NCI-H1694 treated with DMSO at 0.1 percent for 48 hours (cell line): ENCODE data around the gene YTHDF1.

Source experiments
- DNase-seq: peaks from one replicate; lab custom pipeline; 2025; lab: John Stamatoyannopoulos, UW

The YTHDF1 gene

DNA sequence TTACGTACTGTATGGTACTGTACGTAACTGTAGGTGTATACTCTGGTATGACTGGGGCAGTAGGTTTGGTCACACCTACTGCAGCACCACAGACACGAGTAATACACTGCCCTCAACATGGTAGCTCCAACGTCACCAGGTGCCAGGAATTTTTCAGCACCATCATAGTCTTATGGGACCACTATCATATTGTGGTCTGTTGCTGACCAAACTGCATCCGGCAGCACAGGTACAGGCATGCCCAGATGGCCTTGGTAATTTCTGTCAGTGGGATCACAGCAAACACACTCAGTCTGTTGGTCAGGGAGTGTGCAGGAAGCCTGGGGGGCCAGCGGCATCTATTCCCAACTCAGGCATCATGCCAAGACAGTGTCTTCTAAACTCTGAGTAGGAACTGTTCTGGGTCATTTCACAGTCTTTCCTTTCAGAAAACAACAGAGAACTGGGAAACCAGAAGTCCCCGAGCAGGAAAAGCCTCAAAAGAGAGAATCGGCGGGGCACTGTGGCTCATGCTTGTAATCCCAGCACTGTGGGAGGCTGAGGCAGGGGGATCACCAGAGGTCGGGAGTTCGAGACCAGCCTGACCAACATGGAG is 5.8 kb downstream of the YTHDF1 start:
- no peak for DNase-seq

DNA sequence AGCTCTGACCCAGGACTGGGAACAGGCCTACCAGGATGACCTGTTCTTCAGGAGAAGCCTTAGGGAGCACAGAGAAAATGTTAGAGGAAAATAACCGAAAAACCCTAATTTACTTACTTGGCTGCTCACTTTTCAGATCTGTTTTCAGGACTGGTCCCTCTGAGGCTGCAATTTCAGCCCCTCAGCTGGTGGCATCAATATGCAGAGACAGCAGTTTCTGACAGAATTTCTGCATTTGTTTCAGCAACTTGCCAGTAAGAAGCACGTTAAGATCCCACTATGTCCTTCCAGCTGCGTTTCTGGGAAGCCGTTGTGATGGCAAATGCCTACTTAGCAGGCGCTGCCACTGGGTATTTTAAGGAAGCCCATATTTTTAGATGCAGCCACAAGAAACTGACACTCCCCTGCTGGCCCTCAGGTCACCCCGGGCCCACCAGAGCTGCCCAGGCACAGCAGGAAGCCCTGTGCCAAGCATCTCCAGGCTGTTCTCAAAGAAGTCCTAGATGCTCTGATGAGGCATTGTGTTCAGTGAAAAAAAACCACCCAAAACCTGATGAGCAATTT is 7.5 kb downstream of the YTHDF1 start:
- DNase-seq, result no peak

DNA sequence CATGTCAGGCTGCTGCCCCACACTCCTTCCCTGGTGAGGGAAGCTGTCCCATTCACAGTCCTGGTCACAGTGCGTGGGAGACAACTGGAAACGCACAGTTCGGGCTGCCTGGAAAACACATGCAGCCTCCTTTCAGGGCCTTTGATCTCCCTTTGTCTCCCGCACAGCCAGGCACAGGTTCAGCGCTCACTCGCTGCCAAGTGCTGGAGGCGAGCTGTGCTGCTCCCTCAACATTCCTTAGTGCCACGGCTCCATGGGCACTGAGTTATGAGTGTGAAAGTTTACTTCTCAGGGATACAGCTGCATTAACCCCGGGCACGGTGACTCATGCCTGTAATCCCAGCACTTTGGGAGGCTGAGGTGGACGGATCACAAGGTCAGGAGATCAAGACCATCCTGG is 9.1 kb downstream of the YTHDF1 start:
- DNase-seq, result no peak

DNA sequence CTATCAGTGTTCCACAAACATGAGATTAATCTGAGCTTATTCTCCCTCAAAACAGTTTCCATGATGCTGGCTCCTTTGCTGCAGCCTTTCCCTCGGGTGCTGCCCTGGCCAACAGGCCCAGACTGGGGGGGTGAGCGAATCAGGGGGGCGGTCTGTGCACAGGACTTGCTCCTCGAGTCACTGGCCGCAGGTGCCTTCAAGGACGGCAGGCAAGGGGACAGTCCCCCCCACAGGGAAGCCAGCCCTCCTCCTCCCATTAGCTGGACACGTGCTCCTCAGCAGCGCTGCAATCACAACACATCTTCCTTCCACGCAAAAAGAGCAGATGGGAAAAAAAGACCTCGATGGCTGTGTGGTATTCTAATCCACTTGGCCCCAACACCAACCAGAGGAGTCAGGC is 10.0 kb downstream of the YTHDF1 start:
- DNase-seq, result no peak

DNA sequence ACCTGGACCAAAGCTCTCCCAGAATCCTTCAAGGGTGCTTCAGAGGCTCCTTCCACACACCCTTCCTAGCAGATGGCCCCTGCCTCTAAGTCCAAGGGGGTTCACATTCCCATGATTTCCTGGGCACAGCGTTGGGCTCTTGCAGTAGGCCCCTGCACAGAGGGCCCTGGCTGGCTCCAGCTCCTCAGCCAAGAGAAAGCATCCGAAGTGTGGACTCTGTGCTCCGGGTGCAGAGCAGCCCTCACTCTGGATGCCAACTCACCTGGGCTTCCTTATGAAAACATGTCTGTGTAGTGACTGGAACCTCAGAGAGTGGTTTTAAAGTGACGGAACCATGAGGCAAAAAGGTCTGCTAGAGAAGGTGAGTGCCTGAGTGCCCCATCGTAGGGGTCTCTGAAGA is 11.6 kb downstream of the YTHDF1 start:
- DNase-seq, result no peak

DNA sequence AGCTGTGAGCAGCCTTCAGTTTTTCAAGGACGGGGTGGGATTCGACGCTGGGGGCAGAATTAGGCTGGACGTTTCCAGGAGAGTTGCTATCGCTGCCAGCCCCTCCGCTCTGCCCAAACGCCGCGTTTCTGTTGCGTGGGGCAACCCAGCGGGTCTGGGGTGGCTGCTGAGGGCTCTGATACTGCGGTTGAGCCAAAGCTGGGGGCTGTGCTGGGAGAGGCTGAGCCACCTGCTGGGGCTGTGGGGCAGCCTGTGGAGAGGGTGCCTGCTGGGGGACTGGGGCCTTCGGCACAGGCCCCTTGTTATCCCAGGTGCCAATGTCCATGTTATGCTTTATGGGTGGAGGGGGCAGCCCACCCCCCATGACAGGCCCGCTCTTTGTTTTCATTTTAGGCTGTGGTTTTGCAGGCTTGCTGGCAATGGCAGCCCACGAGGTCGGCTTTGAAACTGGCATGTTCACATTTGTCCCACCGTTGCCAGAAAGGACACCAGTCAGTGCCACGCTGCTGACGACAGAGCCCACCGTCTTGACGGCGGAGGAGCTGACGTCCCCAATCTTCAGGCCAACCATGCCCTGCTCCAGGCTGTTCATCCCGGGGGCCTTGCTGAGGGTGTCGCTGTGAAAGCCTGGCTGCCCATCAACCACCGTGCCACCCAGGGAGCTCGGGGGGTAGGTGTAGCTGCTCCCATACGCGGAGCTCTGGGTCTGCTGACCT is 13.0 kb downstream of the YTHDF1 start:
- no peak for DNase-seq

DNA sequence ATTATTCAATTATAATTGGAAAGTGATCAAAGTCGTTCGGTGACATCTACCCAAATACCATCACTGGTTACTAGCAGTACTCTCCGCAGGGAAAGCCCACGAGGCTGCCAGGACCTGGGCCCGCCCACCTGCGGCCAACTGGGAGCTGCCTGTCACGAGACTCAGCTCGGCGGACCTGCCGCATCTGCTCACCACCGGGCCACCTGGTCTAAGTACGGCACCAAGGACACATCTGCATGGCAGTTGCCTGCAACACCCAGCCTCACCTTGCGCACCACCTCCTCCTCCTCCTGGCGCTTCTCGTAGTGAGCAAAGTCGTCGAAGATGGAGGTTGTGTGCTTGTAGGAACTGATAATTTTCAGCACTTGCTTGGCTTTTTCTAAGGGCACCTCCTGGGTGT is 13.9 kb downstream of the YTHDF1 start:
- DNase-seq, result no peak

DNA sequence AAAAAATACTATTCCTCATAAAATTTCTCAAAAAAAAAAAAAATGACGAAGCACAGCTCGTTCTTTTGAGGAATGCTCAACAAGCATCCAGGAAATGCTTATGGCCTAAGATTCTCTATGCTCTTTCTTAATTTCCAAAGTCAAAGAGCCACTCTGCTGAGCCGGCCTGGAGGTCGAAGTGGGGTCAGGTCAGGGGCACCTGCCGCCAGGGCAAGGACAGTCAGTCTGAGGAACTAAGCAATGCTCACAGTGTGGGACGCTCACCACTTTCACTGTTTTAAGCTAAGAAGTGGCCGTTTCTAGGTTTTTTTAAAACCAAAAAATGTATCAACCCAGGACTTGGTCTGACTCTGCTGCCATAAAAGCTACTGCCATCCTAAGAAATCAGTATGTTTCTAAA is 17.3 kb downstream of the YTHDF1 start:
- no peak for DNase-seq

DNA sequence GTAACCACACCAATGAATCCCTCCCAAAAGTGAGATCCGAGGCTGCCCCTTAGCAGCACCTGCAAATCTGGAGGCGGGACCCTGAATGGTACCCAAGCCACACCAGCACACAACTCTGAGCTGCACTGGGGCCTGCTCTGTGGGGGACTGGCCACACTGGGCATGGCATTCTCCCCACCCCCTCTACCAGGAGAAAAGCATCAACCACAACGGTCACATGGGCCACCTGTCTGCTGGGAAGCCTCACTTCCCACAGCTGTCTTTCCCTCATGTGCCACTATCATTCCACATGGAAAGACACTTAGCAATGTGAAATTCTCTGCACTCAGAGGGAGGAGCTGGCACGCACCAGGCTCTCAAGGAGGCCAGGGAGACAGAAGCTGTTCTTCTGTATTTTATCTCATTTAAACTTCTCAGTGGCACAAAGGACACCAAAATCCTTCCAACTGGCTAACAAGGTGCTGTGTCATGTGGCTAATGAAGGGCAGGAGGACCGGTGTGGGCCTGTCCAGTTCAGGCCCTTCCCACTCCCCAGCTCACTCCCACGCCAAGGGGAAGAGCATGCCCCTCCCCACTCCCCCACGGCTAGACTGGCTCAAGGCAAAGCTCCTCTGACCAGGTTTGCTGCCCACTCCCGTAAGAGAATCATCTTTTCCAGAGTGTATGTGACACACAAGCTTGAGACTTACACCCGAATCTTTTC is 19.0 kb downstream of the YTHDF1 start:
- DNase-seq, result no peak

DNA sequence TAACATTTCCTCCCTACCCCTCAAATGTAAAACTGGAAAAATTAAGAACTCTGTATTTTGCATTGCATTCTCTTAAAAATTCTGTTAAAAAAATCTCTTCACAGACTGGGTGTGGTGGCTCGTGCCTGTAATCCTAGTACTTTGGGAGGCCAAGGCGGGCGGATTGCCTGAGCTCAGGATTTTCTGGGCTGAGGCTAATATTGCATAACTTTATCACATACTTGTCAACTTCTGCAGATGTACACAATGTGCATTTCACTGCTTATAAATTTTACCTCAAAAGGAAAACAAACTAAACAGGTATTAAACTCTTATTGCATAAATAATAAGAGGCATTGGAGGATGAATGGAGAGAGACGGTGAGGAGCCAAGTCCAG is 21.1 kb downstream of the YTHDF1 start:
- no peak for DNase-seq

DNA sequence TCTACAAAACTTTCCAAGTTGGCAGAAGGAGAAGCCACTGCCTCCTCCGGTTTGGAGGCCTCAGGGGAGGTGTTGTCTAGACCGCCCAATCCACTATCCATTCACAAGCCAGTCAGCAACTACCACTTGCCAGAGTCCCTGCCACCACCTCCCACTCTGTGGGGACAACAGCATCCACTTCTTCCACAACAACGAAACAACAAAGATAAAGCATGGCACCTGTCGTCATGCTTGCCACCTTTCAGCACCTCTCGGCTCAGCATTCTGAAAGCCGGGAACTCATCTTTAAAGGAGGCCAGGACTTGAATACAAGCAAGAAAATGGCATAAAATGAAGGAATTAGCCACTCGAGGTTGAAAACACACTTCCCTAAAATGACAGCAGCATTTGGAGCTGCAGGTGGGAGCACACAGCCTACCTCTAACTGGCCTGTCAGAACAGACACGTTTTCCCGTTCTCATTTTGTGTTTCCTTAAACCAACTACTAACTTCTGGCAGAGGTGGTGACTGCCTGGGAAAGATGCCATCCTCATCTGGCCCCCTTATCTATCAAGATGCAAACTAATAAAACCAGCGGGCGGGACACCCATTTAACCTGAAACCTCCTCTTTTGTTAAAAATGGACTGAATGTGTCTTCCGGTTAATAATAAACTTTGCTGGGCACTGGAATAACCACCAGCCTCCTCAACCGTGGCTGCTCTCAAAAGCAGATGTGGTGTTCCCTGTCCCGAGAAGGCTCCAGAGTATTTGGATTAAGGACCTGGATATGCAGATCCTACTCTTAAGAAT is 21.7 kb downstream of the YTHDF1 start:
- no peak for DNase-seq

DNA sequence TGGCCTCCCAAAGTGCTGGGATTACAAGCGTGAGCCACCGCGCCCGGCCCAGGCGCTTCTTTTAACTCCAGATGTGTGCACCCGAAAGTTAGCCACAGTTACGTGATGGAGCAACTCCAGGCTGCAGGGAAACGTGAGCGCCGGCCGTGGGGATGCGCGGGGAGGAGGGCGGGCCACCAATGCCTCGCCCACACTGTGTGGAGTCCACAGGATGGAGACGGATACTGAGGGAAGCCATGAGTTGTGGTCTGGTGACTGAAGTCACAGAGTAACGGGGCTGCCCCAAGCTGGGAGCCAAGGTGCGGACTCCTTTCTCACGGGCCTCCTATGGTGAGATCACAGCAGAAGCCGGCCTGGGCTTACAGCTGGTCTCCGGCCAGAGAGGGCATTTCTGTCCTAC is 23.2 kb downstream of the YTHDF1 start:
- DNase-seq, result no peak

DNA sequence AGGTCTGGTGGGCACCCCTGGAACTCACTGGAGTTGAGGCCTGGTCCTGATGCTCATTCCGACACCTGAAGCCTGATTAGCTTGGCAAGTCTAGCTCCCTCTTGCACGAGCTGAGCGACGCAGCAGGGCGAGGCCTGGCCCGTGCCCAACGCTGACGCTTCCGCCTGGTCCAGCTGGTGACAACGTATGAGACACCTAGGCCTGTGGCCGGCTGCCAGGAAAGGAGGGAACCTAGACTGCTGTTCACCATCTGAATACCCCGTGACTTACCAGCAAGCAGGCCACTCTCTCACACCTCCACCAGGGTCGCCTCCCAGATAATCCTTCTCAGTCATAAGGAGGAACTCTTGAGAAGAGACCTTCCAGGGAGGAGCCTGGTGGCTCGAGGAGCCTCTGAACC is 24.5 kb downstream of the YTHDF1 start:
- peak; percentile 86 for DNase-seq

DNA sequence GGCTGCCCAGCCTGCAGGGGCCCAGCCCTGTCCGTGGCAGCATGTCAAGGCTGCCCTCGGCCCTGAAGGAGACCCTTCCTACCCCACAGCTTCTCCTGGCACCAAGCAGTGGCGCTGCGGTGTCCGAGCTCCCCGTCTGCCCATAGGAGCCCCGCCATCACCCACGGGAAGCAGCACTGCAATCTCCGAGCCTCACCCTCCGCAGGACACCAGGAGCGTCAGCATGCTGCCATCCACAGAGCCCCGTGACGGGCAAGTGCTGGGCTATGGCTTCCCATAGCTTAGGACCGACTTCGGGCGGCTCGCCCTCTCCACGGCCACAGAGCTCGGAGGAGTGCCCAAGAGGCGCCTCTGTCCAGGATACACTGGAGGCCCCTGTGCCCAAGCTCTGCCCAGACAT is 25.1 kb downstream of the YTHDF1 start:
- no peak for DNase-seq

DNA sequence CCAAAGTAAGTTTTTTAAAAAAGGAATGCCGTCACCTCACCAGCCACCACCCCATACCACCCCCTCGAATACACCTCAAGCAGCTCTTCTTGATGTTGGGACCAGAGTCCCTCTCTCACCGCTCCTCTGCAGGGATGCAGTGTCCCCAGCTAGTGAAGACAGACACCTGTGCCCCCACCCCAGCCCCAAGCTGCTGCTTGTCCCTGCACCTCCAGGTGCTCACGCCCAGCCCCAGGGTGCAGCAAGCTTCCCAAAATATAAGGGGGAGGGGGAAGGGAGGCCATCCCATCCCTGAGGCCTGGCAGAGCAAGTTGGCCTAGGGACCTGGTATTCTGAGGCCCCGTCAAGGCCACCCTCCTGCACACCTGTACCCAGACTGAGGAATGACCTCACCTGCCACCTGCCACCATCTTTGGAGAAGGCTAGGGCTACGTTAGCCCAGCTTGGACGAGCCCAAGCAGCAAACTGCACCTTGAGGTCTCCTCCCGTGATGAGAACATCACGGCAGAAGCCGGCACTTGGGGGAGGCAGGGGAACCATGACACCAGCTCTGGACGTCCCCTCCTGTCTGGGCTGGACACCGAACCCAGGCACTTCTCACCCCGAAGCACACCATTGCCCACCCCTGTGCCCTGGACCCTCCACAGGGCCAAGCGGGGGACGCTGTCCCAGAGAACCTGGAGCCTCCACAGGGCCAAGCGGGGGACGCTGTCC is 25.9 kb downstream of the YTHDF1 start:
- no peak for DNase-seq

DNA sequence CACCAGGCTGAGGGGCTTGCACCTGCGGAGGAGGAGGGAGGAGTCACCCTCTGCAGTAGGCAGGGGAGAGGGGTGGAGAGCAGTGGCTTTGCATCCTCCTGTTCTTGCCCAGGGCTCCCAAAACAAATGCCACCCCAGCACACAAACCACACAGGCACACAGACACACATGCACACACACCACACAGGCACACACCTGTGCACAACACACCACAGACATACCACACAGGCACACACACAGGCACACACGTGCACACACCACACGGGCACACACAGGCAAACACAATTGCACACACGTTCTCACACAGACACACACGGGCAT is 26.6 kb downstream of the YTHDF1 start:
- no peak for DNase-seq

DNA sequence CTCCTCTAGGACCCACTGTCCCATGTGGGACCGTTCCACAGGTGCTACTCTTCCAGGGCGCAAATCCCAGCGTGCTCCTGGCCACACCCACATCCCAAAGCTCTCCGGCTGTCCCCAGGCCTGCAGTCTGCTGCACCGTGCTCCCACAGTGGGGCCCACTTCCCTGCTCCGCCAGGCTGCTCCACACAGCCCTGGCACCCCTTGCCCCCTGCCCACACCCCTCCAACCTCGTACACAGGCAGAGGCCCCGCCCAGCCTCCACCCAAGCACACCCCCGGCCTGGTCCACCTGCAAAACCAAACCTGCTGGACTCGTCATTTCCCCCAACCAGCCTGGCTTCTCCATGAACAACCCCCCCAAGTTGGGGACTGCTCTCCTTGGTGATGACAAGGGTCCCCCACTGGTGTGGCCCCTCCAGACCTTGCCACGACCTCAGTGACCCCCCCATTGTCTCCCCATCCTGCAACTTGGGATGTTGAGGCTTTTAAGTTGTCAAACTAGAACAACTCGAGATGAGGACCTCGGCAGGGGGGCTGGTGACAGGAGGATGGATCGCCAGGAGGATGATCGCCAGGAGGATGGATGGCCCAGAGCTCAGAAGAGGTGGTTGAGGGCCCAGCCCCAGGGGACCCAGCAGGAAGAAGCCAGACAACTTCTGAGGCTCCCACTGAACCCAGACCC is 27.1 kb downstream of the YTHDF1 start:
- no peak for DNase-seq

DNA sequence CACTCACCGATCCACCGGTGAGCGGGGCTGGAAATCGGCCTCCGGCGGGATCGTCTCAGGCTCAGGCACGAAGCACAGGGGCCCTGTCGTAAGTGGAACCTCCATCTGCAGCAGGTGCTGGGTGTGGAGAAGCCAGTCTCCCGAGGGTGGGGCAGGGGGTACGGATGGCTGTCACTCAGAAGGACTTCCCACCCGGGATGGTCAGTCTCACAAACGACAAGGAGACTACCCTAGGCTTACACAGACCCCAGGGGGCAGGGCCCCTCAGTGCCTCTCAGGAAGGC is 27.8 kb downstream of the YTHDF1 start:
- DNase-seq, result no peak

DNA sequence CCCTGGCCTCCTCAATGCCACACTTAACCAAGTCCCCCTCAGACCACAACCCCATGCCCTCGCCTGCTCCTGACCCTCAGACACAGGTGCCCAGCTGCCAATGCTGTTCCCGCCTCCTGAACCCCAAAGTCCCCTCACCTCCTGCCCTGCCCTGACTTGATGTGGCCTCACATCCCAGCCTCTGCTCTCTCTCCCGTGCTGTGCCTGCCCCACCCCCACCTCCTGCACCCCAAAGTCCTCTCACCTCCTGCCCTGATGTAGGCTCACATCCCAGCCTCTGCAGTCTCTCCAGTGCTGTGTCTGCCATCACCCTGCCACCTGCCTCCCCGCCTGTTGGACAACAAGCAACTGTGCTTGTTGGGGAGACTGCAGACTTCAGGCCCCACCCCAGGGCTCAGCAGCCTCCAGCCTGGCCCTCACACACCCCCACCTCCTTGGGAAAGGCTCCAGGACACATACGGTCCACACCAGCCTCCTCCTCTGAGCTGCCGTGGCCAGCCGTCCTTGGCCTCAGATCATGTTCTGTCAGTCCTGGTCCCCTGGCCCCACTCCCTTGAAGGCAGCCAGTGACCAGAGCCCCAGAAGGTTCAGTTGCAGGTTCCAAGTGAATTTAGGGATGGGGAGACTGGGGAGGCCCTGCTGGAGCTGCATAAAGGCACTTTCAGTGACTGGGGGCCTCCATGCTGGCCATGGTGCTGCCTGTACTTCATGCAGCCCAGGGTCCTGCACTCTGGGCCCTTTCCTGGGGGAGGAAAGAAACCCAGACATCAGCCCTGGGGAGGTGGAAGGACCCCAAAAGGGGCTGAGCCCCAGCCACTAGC is 28.4 kb downstream of the YTHDF1 start:
- no peak for DNase-seq

DNA sequence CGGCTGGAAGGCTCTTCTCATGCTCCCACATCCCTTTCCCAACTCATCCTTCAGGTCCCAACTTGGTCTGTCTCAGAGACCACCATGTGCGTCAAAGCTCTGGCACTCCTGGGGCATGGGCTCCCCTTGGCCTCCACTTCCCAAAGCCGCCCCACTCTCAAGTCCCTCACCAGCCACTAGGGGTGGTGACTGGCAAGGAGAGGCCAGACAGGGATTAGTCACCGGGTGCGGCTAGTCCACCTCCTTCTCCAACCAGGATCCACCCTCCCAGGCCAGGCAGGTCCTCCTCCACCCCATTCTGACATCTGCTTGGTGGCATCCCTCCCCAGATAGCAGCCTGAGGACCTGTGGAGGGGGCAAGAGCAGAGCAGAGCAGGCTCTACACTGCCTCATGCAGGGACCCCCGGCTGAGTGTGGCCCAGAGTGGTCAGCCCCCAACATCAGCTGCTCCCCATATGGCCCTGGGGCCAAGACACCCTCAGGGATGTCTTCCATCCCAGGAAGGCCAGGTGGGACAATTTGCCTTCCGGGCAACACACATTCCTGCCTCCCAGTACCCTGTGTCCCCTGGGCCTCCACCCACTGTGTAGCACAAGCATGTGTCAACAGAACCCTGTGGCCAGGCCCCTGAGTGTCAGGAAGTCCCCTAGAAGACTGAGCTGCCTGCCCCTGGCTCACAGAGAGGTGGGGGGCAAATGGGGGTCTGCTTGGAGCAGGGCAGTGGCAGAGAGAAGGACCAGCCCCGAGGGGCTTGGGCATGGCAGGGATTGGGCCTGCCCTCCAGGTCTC is 29.2 kb downstream of the YTHDF1 start:
- DNase-seq, result no peak
